ENCODE measurements around the gene SLC2A13. TPM values are rescaled to one million over a fixed set of nuclear protein-coding genes. Genes with fewer than 3 reads are reported as not detected.

Gene SLC2A13
- total and polyA plus RNA-seq, 2 donors (not counting 1 experiment from before 2014, with no cell fraction given), result 5.4 to 10.2 TPM

DNA sequence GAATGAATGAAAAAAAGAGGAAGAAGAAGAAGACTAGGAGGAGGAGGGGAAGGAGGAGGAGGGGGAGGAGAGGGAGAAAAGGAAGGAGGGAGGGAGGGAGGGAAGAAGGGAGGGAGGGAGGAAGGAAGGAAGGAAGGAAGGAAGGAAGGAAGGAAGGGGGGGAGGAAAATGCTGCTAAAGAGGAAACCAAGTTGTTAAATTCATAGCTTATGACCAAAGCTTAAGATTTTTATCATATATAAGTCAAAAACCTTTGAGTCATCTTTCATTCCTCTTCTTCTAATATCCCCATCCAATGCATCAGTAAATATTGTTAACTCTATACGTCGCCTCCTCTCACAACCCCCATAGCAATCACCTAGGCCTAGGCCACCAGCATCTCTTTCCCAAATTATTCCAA is 117.3 kb downstream of the SLC2A13 start:
- Histone ChIP-seq H3K79me2 (ENCODE audit: control insufficient read depth, insufficient read depth, low read length) (no peaks in the 10 kb centered on the region), H3K27ac (ENCODE audit: insufficient read depth, low read length) (no peak overlapping the region), H4K20me1 (ENCODE audit: control insufficient read depth, extremely low read depth, insufficient read depth, low read length) (no peaks in the 10 kb centered on the region), H2AFZ (ENCODE audit: low read length) (no peak overlapping the region), H3K27me3 (ENCODE audit: control insufficient read depth, insufficient read depth, low read length) (no peaks in the 10 kb centered on the region), H3K4me3 (replicated peaks in 1 of 4; ENCODE audit: control extremely low read depth in 1 of 4, insufficient read depth in 1 of 4, low read depth in 3 of 4, low read length in 4 of 4) (no peak overlapping the region), H3K4me1 (ENCODE audit: control insufficient read depth, extremely low read depth, insufficient read depth, low read length) (no peaks in the 10 kb centered on the region), H3K9me3 (ENCODE audit: control insufficient read depth, insufficient read depth, low read depth, low read length) (no peaks in the 10 kb centered on the region), H3K9ac (ENCODE audit: insufficient read depth, low read length) (no peak overlapping the region), H3K4me2 (ENCODE audit: extremely low read depth, insufficient read depth, low read length) (no peak overlapping the region), H3K36me3 (ENCODE audit: control insufficient read depth, insufficient read depth, low read length) (no peaks in the 10 kb centered on the region)
- no peak for DNase-seq (ENCODE audit: low read depth in 2 of 2)
- TF ChIP-seq EZH2 (IDR thresholded peaks at IDR 0.05; ENCODE audit: low read length, missing control alignments) (no peak), CTCF (conservative IDR thresholded peaks at IDR 0.05 in 1 of 2, IDR thresholded peaks at IDR 0.05 in 1 of 2; ENCODE audit: low read depth in 1 of 2, low read length in 2 of 2) (no peak)

DNA sequence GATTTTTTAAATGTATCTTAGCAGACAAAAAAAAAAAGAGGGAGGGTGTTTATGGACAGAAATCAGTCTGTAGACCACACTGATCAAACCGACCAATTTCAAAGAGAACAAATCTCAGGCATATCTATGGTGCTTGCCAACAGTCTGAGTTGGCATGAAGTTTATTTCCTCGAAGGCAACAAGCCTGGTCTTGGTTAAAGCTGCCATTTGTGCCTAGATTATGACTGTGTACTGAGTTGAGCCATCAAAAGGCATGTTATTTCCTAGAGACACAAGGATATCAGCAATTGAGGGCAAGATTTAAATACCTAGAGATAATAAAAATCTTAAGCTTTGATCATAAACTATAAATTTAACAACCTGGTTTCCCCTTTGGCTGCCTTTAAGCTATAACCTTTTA is 119.2 kb downstream of the SLC2A13 start:
- DNase-seq (ENCODE audit: low read depth in 2 of 2), result no peak
- Histone ChIP-seq H3K27me3 (ENCODE audit: control insufficient read depth, insufficient read depth, low read length) (no peaks in the 10 kb centered on the region), H3K27ac (ENCODE audit: insufficient read depth, low read length) (no peak overlapping the region), H3K4me1 (ENCODE audit: control insufficient read depth, extremely low read depth, insufficient read depth, low read length) (no peaks in the 10 kb centered on the region), H3K4me3 (replicated peaks in 1 of 4; ENCODE audit: control extremely low read depth in 1 of 4, insufficient read depth in 1 of 4, low read depth in 3 of 4, low read length in 4 of 4) (no peak overlapping the region), H3K9ac (ENCODE audit: insufficient read depth, low read length) (no peak overlapping the region), H3K79me2 (ENCODE audit: control insufficient read depth, insufficient read depth, low read length) (no peaks in the 10 kb centered on the region), H3K4me2 (ENCODE audit: extremely low read depth, insufficient read depth, low read length) (no peak overlapping the region), H3K36me3 (ENCODE audit: control insufficient read depth, insufficient read depth, low read length) (no peaks in the 10 kb centered on the region), H3K9me3 (ENCODE audit: control insufficient read depth, insufficient read depth, low read depth, low read length) (no peaks in the 10 kb centered on the region), H2AFZ (ENCODE audit: low read length) (no peak overlapping the region), H4K20me1 (ENCODE audit: control insufficient read depth, extremely low read depth, insufficient read depth, low read length) (no peaks in the 10 kb centered on the region)
- TF ChIP-seq EZH2 (IDR thresholded peaks at IDR 0.05; ENCODE audit: low read length, missing control alignments) (no peak), CTCF (conservative IDR thresholded peaks at IDR 0.05 in 1 of 2, IDR thresholded peaks at IDR 0.05 in 1 of 2; ENCODE audit: low read depth in 1 of 2, low read length in 2 of 2) (no peak)

DNA sequence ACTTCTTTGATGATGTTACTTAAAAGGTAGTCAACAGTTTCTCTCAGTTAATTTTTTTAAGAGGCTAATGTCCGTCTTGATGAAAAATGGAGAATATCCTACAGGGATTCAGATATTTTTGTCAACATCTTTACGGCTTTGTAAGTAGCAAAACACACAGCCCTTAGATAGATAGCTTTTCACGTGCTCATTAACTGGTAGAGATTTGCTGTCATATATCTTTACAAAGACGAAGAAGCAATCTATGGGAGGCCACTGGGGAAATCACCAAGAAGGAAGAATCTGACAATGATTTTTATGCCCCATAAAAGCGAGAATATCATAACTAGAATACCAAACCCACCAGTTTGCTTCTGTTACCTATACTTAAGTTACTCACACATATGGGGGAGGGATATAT is 121.2 kb downstream of the SLC2A13 start:
- no peak overlapping the region for H3K4me2 ChIP-seq (ENCODE audit: extremely low read depth, insufficient read depth, low read length)
- no peaks in the 10 kb centered on the region for H4K20me1 ChIP-seq (ENCODE audit: control insufficient read depth, extremely low read depth, insufficient read depth, low read length)
- H3K9ac ChIP-seq (ENCODE audit: insufficient read depth, low read length), result no peak overlapping the region
- H3K79me2 ChIP-seq (ENCODE audit: control insufficient read depth, insufficient read depth, low read length), result no peaks in the 10 kb centered on the region
- H3K27ac ChIP-seq (ENCODE audit: insufficient read depth, low read length), result no peak overlapping the region
- H3K4me1 ChIP-seq (ENCODE audit: control insufficient read depth, extremely low read depth, insufficient read depth, low read length), result no peaks in the 10 kb centered on the region
- TF ChIP-seq CTCF (conservative IDR thresholded peaks at IDR 0.05 in 1 of 2, IDR thresholded peaks at IDR 0.05 in 1 of 2; ENCODE audit: low read depth in 1 of 2, low read length in 2 of 2), result no peak
- TF ChIP-seq EZH2 (IDR thresholded peaks at IDR 0.05; ENCODE audit: low read length, missing control alignments), result no peak
- no peak overlapping the region for H3K4me3 ChIP-seq (replicated peaks in 1 of 4; ENCODE audit: control extremely low read depth in 1 of 4, insufficient read depth in 1 of 4, low read depth in 3 of 4, low read length in 4 of 4)
- no peaks in the 10 kb centered on the region for H3K9me3 ChIP-seq (ENCODE audit: control insufficient read depth, insufficient read depth, low read depth, low read length)
- H2AFZ ChIP-seq (ENCODE audit: low read length), result no peak overlapping the region
- DNase-seq (ENCODE audit: low read depth in 2 of 2), result no peak
- no peaks in the 10 kb centered on the region for H3K27me3 ChIP-seq (ENCODE audit: control insufficient read depth, insufficient read depth, low read length)
- H3K36me3 ChIP-seq (ENCODE audit: control insufficient read depth, insufficient read depth, low read length), result no peaks in the 10 kb centered on the region
